GM18870 (cell line): ENCODE data around the gene THBS2.
"Not testable (repeated sequence)": the region's sequence is repeated elsewhere in the genome, so short reads cannot be mapped to it uniquely, and the experiment has no call there.

ENCODE experiments used
- ATAC-seq: cut with Tn5 transposase; IDR thresholded peaks from one replicate; pipeline ENCODE4 v1.9.1; 2021; ENCODE audit warnings: moderate library complexity; ENCODE audit not compliant: unreplicated experiment

Gene THBS2

DNA sequence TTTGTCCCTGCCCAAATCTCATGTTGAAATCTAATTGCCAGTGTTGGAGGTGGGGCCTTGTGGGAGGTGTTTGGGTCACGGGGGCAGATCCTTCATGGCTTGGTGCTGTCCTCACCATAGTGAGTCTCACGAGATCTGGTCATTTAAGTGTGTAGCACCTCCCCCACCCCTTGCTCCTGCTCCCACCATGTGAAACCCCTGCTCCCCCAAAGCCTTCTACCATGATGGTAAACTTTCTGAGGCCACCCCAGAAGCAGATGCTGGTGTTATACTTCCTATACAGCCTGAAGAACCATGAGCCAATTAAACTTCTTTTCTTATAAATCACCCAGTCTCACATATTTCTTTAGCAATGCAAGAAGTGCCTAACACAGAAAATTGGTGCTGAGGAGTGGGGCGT is 19.9 kb upstream of the THBS2 start:
- no peak for ATAC-seq

DNA sequence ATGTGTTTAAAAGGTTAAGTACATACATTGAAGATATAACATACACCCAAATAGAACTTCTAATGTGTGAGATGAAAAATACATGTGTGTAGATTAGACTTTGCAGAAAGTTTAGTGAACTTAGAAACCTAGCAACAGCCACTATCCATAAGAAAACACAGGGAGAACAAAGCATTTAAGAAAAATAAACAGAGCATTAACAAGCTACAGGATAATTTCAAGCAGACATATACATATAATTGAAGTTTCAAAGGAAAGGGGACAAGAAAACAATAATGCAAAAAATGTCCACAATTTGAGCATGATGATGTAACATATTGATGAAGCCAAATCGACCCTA is 18.2 kb upstream of the THBS2 start:
- no peak for ATAC-seq

DNA sequence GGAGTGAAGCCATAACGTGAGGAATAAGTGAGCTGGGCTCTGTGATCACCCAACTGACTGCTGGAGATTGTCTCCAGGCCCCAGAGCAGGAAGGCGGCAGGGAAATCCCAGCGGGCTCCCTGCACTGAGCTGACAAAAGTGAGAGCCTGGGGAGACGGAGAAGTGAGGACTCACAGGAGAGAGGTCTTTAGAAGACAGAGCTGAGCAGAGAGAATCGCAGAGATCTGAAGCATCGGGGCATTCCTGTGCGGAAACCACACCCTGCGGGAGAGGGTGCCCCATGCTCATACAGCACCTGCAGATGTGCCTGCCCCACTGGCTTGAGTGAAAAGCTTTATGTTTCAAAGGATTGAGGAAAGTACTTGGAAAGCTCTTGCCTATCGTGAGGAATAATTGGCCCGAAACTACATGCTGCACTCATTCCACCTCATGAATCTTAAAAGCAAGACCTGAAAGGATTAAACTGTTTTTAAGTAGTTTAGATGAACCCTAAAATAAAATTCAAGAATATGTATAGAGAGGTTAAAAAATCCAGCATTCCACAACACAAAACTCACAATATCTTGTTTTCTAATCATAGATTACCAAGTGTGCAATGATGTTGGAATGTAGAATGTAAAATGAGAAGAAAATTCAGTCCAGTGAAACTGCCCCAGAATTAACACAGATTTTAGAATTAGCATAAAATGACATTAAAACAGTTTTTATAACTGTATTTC is 17.7 kb upstream of the THBS2 start:
- no peak for ATAC-seq

DNA sequence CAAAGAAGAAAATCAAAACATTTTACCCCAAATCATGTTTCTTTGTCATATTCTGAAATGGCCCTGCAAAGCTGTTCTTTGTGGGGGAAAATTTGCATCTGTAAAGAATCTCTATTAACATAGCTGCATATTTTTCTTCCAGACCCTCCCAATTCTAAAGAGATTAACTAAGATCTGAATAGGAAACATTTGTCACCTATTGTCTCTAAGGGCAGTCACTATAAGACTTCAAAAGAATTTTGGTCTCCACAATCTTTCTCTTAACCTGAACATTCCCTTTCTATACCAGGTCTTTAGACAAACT is 16.4 kb upstream of the THBS2 start:
- ATAC-seq: not testable (repeated sequence)

DNA sequence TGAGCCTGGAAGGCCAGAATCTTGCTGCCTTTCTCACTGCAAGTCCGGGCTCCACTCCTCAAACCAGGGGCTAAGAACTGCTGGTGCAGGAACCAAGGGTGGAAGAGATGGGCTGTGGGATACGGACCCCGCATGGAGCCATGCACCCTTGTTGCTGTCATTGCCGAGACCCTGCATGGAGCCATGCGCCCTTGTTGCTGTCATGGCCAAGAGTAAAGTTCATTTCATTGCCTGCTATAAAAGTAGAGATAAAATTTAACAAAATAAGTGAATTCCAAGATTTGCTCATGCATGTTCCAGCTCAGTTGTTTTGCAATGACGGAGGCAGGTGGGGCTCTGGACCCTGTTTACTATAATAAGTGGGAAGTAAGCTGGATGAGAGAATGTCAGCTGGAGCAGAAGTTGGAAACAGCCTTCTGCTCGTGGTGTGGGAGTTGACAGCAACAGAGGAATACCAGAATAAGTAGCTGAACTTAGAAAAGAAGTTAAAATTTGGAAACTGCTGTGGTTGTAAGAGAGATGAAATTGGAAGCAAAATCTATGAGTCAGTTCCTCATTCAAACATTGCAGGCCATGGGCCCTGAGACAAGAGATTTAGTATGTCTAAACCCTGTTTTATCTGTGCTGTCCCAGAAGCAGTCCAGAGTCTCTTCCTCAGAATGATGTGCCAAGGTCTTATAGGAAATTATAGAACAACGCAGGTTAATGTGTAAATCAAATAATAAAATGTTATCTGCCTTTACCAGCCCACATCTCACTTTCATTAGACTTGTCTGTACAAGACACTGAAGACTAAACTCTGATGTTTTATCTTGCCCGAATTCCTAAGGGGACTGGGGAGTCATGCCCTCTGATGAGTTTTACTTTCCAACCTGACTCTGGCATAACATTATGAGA is 15.8 kb upstream of the THBS2 start:
- ATAC-seq: no peak

DNA sequence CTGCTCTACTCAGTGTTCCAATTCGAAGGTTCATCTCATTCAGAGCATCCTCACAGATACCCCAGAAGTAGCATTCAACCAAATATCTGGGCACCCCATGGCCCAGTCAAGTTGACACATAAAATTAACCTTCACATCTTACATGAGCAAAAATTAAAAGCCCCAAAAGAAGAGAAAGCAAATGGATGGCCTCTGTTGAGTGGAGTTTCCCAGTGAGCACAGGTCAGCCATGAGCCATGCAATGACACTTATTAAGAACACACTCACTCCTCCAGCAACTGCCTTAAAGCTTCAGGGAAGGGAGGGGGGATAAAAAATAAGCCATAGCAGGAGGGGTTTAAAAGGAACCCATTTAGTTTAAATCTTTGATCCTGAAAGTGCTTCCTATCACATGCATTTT is 14.6 kb upstream of the THBS2 start:
- ATAC-seq: no peak

DNA sequence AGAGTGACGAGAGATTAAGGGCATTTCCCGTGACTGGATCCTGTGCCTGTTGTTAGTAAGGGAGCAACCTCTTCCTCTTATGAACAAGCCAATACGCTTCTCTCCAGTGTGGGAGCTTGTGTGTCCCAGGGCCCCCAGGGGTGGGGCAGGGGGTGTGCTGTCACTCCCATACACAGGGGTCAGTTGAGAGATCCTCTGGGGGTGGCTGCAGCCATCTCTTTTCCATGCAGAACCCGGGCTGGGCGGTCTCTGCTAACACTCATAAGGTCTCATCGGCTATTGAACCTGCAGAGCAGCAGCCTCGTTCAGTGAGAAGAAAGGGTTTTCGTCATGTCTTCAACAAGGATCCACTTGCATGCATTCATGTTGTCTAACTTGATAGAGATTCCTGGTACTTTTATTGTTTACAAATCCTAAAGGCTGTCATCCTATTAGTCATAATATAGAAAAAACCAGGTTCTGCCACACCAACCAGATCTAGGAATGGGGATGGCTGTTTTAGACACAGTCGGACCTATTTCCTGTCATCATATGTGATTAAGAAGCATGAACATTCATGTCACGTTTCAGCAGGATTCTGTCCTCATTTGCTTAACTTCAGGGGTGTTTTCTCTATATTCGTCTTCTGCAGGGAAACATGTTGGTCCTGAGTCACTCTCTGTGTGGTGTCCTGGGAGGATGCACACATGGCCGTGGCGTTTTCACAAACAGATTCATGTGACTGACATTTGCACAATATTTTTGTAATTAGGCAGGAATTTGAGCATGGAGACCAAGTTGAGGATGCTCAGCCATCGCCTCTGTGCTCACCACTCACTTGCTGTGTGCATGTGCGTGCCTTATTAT is 13.3 kb upstream of the THBS2 start:
- ATAC-seq: no peak

DNA sequence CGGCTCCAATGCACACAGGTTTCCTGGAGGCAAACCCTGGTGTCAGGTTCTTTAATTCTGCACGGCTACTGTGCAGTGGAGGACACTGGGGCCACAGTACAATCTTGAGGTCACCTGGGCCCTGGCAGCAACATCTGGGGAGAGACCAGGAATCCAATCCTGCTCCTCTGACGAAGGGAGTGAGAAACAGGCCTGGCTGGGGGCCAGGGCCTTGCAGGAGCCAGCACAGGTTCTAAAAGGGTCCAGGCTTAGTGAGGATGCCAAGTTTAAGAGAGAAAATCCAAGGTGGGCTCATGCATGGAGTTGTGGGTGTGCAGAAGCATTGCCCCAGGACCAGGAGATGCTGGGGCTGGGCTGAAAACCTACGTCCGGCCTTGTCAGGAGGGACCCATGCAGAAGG is 12.6 kb upstream of the THBS2 start:
- ATAC-seq: no peak

DNA sequence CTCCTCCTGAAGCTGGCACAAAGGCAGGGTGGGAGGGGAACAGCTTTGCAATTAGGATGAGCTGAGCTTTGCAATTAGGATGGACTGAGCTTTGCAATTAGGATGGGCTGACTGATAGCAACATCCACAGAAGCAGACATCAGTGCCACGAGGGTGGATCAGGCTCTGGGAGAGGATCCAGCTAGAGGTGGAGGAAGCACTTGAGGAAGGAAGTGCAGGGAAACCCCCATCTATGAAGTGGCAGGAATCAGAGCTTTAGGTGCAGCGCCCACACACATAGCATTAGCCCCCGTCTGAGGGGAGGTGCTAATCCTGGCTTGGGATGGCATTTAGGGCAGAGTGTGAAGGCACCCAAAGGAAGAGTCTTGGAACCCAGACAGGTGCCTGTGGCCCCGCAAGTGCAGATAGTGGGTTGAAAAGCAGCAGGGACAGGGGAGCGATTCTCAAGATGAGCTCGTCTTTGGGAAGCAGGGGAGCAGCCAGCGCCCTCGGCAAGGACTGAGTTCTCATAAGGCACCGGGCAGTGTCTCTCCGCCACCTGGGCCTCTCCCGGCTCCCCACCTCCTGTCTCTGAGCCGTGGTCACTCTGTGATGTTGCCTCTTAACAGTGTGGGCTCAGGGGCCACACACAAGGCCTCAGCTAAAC is 12.0 kb upstream of the THBS2 start:
- no peak for ATAC-seq

DNA sequence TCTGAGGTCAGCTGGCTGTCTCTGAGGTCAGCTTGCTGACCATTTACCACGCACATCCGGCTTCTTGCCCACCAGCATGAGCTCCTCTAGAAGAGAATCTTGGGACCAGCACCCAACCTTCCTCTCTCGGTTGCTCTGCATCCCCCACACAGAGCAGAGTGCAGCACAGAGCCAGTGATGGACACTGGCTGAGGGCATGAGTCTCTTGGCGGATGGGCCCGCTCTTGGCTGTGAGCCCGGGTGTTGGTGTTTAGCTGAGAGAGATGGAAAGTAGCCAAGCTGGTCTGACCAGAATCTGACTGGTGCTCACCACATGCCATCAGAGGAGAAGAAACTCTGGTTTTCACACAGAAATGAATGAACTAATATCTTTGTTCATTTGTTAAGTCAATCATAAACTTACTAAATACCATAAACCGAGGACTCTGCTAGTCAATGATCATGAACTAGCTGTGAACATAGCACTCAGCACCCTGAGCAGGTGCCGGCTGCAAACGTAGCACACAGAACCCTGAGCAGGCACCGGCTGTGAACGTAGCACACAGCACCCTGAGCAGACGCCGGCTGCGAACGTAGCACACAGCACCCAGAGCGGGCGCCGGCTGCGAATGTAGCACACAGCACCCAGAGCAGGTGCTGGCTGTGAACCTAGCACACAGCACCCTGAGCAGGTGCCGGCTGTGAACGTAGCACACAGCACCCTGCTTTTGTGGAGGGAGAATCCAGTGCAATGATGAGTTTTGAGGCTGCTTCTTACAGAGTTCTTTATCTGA is 10.4 kb upstream of the THBS2 start:
- no peak for ATAC-seq

DNA sequence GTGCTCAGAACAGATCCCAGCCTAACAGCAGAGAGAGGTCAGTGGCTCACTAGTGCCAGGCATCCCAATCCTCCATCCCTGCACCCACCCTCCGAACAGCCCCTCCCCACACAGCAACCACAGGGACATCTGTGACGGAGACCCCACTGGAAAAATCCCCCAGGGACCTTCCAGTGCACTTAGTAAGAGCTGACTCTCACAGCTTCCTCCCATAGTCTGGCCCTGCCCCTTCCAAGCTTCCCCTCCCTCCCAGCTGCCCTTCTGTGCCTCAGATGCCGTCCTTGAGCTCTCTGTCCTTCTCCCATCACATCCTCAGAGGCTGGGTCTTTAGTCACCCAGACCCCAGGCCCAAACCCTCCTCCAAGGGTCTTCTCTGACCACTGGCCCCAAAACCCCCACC is 9.7 kb upstream of the THBS2 start:
- ATAC-seq: no peak

DNA sequence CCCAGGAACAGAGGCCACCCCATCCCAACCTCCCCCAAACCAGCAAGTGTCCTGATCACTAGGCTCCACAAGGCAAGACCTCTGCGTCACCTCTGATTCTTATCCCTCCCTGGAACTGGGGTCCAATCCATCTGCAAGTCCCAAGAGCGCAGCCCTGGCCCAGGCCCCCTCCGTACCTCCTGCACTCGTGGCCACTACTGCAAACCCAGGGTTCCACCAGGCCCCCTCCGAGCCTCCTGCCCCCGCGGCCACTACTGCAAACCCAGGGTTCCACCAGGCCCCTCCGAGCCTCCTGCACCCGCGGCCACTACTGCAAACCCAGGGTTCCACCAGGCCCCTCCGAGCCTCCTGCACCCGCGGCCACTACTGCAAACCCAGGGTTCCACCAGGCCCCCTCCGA is 9.0 kb upstream of the THBS2 start:
- ATAC-seq: not testable (repeated sequence)

DNA sequence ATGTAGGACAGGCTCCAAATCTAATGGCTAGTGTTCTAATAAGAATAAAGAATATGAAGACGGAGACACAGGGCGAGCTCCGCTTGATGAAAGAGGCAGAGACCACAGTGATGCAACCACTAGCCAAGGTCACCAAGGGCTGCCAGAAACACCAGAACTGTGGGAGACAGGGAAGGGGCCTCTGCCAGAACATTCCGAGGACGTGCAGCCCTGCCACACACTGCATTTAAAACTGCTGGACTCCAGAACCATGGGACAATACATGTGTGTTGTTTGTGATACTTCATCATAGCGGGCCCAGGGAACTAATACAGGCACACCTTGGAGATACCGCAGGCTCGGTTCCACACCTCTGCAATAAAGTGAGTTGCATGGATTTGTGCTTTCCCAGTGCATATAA is 2.9 kb upstream of the THBS2 start:
- ATAC-seq: no peak

DNA sequence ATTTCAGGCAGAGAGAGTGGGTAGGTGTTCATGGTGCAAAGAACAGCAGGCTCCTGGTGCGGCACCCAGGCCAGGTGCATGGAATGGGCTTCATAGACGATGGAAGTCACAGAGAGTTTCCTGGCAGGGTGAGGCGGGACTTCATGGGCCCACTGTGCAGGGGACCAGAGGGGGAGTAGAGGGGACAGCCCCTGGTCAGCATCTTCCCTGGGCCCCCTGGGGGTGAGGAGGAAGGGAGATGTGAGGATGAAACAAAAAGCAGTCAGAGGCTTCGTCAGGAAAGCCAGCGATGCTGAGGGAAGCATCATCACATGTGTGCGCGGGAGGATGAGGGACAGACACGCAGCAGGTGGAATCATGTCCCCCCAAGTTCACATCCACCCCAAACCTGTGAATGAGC is 2.4 kb upstream of the THBS2 start:
- no peak for ATAC-seq

DNA sequence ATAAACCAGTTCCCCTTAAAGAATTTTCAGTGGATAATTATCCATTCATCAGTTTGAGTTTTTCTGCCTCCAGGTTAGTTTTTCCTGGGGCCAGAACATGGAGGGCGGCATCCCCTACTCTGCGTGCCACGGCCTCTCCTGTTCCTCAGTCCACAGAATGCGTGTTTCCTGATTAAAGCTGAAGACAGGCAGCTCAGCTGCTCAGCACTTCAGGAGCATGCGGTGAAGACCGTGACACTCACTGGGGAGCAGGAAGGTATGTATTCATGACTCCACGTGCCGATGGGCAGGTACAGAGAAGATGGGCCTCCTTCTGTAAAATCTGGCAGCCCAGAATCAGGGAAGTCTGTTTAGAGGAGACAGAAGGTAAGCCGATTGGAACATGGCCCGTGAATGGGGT is 2.0 kb upstream of the THBS2 start:
- ATAC-seq: no peak

DNA sequence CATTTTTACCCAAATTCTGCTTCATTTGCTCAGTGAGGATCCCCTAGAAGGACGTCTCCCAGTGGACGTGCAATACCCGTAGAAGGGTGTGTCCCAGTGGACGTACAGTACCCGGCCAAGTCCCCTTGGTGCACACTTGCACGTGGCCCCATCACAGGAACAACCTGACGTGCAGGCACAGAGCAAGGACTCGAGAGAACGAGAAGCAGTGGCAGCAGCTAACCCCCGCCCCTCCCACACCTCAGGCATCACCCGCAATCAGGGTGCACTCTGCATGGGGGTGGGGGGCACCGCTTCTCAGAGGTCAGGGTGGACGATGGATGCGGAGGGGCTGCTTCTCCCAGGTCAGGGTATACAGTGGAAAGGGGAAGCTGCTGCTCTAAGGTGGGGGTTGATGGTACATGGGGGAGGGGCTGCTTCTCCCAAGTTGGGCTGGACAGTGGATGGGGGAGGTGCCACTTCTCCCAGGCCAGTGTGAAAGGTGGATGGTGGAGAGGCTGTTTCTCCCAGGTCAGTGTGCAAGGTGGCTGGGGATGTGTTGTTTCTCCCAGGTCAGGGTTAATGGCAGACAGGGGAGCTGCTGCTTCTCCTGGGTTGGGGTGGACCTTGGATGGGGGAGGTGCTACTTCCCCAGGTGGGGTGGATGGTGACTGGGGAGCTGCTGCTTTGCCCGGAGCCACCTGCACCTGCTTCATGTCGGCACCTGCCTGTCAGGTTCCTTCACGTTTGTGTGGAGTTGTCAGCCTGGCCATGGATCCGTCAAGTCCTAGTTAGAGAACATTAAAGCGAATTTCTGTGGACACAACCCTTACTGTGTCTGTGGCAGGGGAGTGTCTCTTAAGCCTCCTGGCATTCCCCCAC is 1.0 kb upstream of the THBS2 start:
- no peak for ATAC-seq

DNA sequence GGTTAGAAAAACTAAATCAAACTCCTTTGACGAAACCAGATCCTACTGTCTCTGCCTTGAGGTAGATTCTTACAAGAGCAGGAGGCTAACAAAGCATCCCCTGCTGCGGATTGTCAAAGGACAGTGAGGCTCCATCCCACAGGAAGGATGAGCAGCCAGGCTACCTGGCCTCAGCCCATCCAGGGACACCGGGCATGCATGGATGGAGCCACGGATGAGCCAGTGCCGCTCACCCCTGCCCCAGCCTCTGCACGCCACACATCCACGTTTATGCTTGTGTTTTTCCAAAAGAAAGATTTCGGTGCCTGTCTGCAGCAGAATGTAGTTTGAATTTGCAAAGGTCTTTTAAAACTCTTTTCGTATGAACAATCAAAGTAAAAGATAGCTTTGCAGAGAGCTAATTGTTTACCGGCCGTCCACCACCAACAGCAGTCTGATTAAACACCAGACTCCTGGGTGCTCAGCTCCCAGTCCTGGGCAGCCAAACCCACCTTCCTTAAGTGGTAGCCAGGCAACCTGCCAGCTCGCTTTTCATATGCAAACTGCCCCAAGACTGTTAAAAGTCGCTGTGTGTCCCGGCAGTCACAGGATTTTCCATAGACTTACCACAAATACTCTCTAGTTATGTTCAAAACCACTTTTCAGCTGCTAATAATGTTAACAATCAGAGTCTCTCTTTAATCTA is 999 bp downstream of the THBS2 start:
- ATAC-seq: no peak

DNA sequence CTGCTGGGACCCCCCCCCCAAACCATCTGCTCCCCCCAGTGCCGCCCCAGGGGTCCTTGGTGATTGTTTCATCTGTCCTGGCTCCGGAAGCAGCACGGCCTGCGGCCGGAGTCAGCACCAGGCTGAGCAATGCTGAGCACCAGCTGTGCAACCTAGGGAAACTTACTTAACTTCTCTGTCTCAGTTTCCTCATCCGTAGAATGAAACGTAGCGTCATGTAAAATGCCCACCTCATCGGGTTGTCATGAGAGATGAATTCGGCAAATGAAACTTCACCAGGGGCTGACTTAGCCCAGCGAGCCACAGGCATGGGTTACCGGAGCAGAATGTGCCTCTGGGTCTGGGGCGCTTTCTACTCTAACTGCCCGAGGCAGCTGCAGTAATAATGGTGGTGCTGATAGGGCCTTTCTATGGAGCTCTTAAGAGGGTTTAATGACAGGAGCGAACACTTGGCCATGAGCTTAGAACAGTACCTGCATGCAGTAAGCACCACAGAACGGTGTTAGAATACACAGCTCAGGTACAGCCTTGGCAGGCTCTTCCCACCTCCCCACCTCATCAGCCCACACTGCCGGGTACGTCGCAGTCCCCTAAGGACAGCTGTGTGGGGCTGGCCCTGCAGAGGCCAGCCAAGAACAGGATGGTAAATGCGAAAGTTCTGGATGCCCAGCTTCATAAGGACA is 1.7 kb downstream of the THBS2 start:
- no peak for ATAC-seq
